ENCODE results near the gene MLN.

Gene MLN

GRCh38 chr6:33783781-33784520, 19.9 kb downstream of the MLN start:
- no peaks in the 10 kb centered on the region for H3K9me3 ChIP-seq (ENCODE audit: insufficient read depth, low read depth, low read length)
- peaks cover 63% of the 10 kb centered on the region for H3K4me1 ChIP-seq (ENCODE audit: insufficient read depth, low read length)
- no peak overlapping the region for H3K4me3 ChIP-seq (ENCODE audit: low read length)
- no peak overlapping the region for H3K9ac ChIP-seq (ENCODE audit: low read depth, low read length)
- no peaks in the 10 kb centered on the region for H3K27me3 ChIP-seq (ENCODE audit: insufficient read depth, low read length)
- no peak overlapping the region for H3K27ac ChIP-seq (ENCODE audit: low read length)
- peaks cover 62% of the 10 kb centered on the region for H3K36me3 ChIP-seq (ENCODE audit: insufficient read depth, low read depth, low read length)

GRCh38 chr6:33782561-33782960, 21.2 kb downstream of the MLN start:
- H3K9me3 ChIP-seq (ENCODE audit: insufficient read depth, low read depth, low read length): no peaks in the 10 kb centered on the region
- peak overlapping the region; percentile 6 for H3K27ac ChIP-seq (ENCODE audit: low read length)
- H3K36me3 ChIP-seq (ENCODE audit: insufficient read depth, low read depth, low read length): peaks cover 76% of the 10 kb centered on the region
- H3K4me1 ChIP-seq (ENCODE audit: insufficient read depth, low read length): peaks cover 65% of the 10 kb centered on the region
- H3K27me3 ChIP-seq (ENCODE audit: insufficient read depth, low read length): no peaks in the 10 kb centered on the region
- no peak overlapping the region for H3K9ac ChIP-seq (ENCODE audit: low read depth, low read length)
- H3K4me3 ChIP-seq (ENCODE audit: low read length): no peak overlapping the region

GRCh38 chr6:33781131-33781975, 22.4 kb downstream of the MLN start:
- H3K4me1 ChIP-seq (ENCODE audit: insufficient read depth, low read length): peaks cover 53% of the 10 kb centered on the region
- peaks cover 84% of the 10 kb centered on the region for H3K36me3 ChIP-seq (ENCODE audit: insufficient read depth, low read depth, low read length)
- H3K9me3 ChIP-seq (ENCODE audit: insufficient read depth, low read depth, low read length): no peaks in the 10 kb centered on the region
- H3K9ac ChIP-seq (ENCODE audit: low read depth, low read length): peak overlapping the region; percentile 50; the same call in 1 of the 2 replicates
- no peaks in the 10 kb centered on the region for H3K27me3 ChIP-seq (ENCODE audit: insufficient read depth, low read length)
- H3K4me3 ChIP-seq (ENCODE audit: low read length): peak overlapping the region; percentile 28; the same call in 1 of the 2 replicates
- peak overlapping the region; percentile 30 for H3K27ac ChIP-seq (ENCODE audit: low read length)

DNA sequence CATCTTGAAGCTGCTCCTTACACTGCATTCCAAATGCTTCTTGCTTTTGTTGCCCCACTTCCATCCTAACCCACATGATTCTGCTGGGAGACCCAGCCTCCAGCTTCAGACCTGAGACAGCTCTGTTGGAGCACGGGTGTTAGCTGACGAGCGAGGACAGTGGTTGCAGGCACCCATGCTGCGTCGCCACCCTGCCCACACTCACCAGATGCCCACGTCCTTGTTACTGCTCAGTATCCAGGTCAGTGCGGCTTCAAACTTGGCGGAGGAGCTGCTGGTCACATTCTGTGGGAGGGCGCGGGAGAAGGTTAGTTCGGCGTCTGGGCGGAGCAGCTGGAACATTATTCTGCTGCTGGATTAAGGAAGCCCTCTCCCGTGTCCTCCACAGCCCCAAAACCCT, 23.9 kb downstream of the MLN start:
- Histone ChIP-seq H3K4me3 (ENCODE audit: low read length) (no peak overlapping the region), H3K4me1 (ENCODE audit: insufficient read depth, low read length) (peaks cover 38% of the 10 kb centered on the region), H3K36me3 (ENCODE audit: insufficient read depth, low read depth, low read length) (peaks cover 89% of the 10 kb centered on the region), H3K9me3 (ENCODE audit: insufficient read depth, low read depth, low read length) (no peaks in the 10 kb centered on the region), H3K27ac (ENCODE audit: low read length) (peak overlapping the region; percentile 30), H3K9ac (ENCODE audit: low read depth, low read length) (peak overlapping the region; percentile 10; the same call in 1 of the 2 replicates), H3K27me3 (ENCODE audit: insufficient read depth, low read length) (no peaks in the 10 kb centered on the region)

GRCh38 chr6:33779290-33779689, 24.5 kb downstream of the MLN start:
- H3K9me3 ChIP-seq (ENCODE audit: insufficient read depth, low read depth, low read length): no peaks in the 10 kb centered on the region
- H3K9ac ChIP-seq (ENCODE audit: low read depth, low read length): no peak overlapping the region
- no peaks in the 10 kb centered on the region for H3K27me3 ChIP-seq (ENCODE audit: insufficient read depth, low read length)
- H3K4me3 ChIP-seq (ENCODE audit: low read length): no peak overlapping the region
- no peak overlapping the region for H3K27ac ChIP-seq (ENCODE audit: low read length)
- H3K4me1 ChIP-seq (ENCODE audit: insufficient read depth, low read length): peaks cover 35% of the 10 kb centered on the region
- H3K36me3 ChIP-seq (ENCODE audit: insufficient read depth, low read depth, low read length): peaks cover 90% of the 10 kb centered on the region

DNA sequence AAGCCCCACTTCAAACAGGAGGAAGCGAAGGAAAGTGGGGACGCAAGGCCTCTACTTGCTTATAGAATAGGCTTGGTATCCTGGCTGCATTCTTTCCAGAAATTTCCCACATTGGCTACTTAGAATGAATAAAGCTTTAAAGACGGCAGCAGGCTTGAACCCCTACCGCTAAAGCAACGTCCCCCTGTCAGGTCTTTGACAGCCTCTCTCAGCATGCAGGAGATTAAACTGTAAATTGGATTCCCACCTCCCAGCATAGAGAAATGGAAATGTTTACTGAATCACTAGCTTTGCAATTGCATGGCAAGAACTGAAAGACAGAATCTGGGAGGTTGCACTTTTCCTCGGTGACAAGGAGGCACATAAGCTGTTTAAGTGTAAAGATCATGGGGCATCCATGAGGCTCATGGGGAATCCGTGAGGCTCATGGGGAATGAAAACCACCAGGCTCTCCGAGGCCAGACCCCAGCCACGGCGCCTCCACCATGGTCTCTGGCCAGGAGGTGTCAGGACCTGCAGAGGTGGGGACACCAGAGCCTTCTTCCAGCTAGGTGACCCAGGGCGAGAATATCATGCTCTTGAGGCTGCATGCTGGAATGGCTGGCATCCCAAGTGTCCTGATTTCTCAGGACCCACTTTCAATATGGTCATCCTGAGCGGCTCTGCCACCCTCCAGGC, 25.2 kb downstream of the MLN start:
- no peak overlapping the region for H3K27ac ChIP-seq (ENCODE audit: low read length)
- no peak overlapping the region for H3K9ac ChIP-seq (ENCODE audit: low read depth, low read length)
- peaks cover 88% of the 10 kb centered on the region for H3K36me3 ChIP-seq (ENCODE audit: insufficient read depth, low read depth, low read length)
- no peak overlapping the region for H3K4me3 ChIP-seq (ENCODE audit: low read length)
- H3K27me3 ChIP-seq (ENCODE audit: insufficient read depth, low read length): no peaks in the 10 kb centered on the region
- H3K4me1 ChIP-seq (ENCODE audit: insufficient read depth, low read length): peaks cover 35% of the 10 kb centered on the region
- no peaks in the 10 kb centered on the region for H3K9me3 ChIP-seq (ENCODE audit: insufficient read depth, low read depth, low read length)

GRCh38 chr6:33777398-33778388, 26.1 kb downstream of the MLN start:
- Histone ChIP-seq H3K9ac (ENCODE audit: low read depth, low read length) (no peak overlapping the region), H3K36me3 (ENCODE audit: insufficient read depth, low read depth, low read length) (peaks cover 88% of the 10 kb centered on the region), H3K9me3 (ENCODE audit: insufficient read depth, low read depth, low read length) (no peaks in the 10 kb centered on the region), H3K27ac (ENCODE audit: low read length) (no peak overlapping the region), H3K4me3 (ENCODE audit: low read length) (no peak overlapping the region), H3K4me1 (ENCODE audit: insufficient read depth, low read length) (peaks cover 35% of the 10 kb centered on the region), H3K27me3 (ENCODE audit: insufficient read depth, low read length) (no peaks in the 10 kb centered on the region)

GRCh38 chr6:33776764-33777163, 27.0 kb downstream of the MLN start:
- H3K27me3 ChIP-seq (ENCODE audit: insufficient read depth, low read length): no peaks in the 10 kb centered on the region
- H3K4me1 ChIP-seq (ENCODE audit: insufficient read depth, low read length): peaks cover 35% of the 10 kb centered on the region
- H3K9ac ChIP-seq (ENCODE audit: low read depth, low read length): no peak overlapping the region
- no peak overlapping the region for H3K27ac ChIP-seq (ENCODE audit: low read length)
- no peak overlapping the region for H3K4me3 ChIP-seq (ENCODE audit: low read length)
- H3K36me3 ChIP-seq (ENCODE audit: insufficient read depth, low read depth, low read length): peaks cover 88% of the 10 kb centered on the region
- H3K9me3 ChIP-seq (ENCODE audit: insufficient read depth, low read depth, low read length): no peaks in the 10 kb centered on the region

GRCh38 chr6:33776186-33776585, 27.6 kb downstream of the MLN start:
- H3K9ac ChIP-seq (ENCODE audit: low read depth, low read length): no peak overlapping the region
- no peak overlapping the region for H3K4me3 ChIP-seq (ENCODE audit: low read length)
- H3K36me3 ChIP-seq (ENCODE audit: insufficient read depth, low read depth, low read length): peaks cover 88% of the 10 kb centered on the region
- H3K9me3 ChIP-seq (ENCODE audit: insufficient read depth, low read depth, low read length): no peaks in the 10 kb centered on the region
- H3K27me3 ChIP-seq (ENCODE audit: insufficient read depth, low read length): no peaks in the 10 kb centered on the region
- H3K4me1 ChIP-seq (ENCODE audit: insufficient read depth, low read length): peaks cover 35% of the 10 kb centered on the region
- no peak overlapping the region for H3K27ac ChIP-seq (ENCODE audit: low read length)

DNA sequence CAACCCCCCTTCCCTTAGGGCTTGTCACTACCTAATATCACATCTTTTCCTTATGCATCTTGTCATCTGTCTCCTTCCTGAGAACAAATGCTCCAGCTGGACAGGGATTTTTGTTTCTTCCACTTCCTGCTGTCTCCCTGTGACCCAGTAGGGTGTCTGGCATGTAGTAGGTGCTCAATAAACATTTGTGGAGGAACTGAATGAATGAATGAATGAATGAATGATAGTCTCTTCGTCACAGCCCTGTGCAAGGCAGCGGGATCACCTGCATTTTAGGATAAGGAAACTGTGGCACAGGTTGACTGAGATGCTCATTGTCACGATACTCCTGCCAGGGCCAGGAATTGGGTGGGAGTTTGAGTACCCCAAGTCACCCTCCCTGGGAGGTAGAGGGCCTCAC, 29.0 kb downstream of the MLN start:
- Histone ChIP-seq H3K27me3 (ENCODE audit: insufficient read depth, low read length) (no peaks in the 10 kb centered on the region), H3K9ac (ENCODE audit: low read depth, low read length) (no peak overlapping the region), H3K9me3 (ENCODE audit: insufficient read depth, low read depth, low read length) (no peaks in the 10 kb centered on the region), H3K27ac (ENCODE audit: low read length) (no peak overlapping the region), H3K36me3 (ENCODE audit: insufficient read depth, low read depth, low read length) (peaks cover 75% of the 10 kb centered on the region), H3K4me3 (ENCODE audit: low read length) (no peak overlapping the region), H3K4me1 (ENCODE audit: insufficient read depth, low read length) (peaks cover 33% of the 10 kb centered on the region)

Data from iPS-20b (cell line).